K562 (cell line): Measurements from ENCODE around the gene XIRP2. TPM values are rescaled to one million over a fixed set of nuclear protein-coding genes. Genes with fewer than 3 reads are reported as not detected.

Source experiments
- ATAC-seq: fragments of 200-7000 bp; cut with Tn5 transposase; 3 replicates; pipeline ENCODE4 v1.9.1; 2020; ENCODE audit warnings: moderate library complexity
- BruUV-seq: library from RNA; stranded (reverse); fragments of 400-500 nt; replicated peaks from 2 replicates; lab custom pipeline; 2021; lab: Mats Ljungman, UMichigan
- CTCF ChIA-PET: fragments of 300-600 bp; formaldehyde crosslinking; extraction: SDS; loops from one replicate; lab custom pipeline; 2021; ENCODE audit warnings: low intra/inter-chr PET ratio; lab: Yijun Ruan, JAX
- POLR2A ChIA-PET: fragments of 300-600, 350-650 bp; sonication (Branson Sonifier 250); formaldehyde crosslinking; extraction: SDS; loops from one replicate; lab custom pipeline; 2021; ENCODE audit warnings: antibody characterized with exemption, inconsistent platforms; lab: Yijun Ruan, JAX
- DNase-seq, 4 experiments: peaks; one replicate each; pipeline versions ENCODE4 v3.0.0 to v3.0.0-alpha.2; 2011 to 2018; ENCODE audit warnings: low spot score in 3 of 4, mixed read lengths in 3 of 4; ENCODE audit errors: extremely low read depth in 1 of 4
- FAIRE-seq: peaks from 2 replicates; lab custom pipeline; 2011; peaks lifted over from hg19 to GRCh38; lab: Jason Lieb, UNC
- H2AFZ ChIP-seq: 2 replicates; pipeline ENCODE4 v1.6.0; 2011; ENCODE audit warnings: low read depth, low read length, control low read depth, inconsistent platforms
- H3K27ac ChIP-seq: fragments of 200-600 bp; 3 replicates; pipeline ENCODE4 v1.8.0; 2011; ENCODE audit warnings: low read depth, mild to moderate bottlenecking, control low read depth, inconsistent platforms, low read length, moderate library complexity, mixed read lengths; ENCODE audit errors: extremely low read depth
- H3K27me3 ChIP-seq, 2 experiments: fragments of 300-600 bp in 1 of 2; 2 replicates in 1 of 2; 3 replicates in 1 of 2; pipeline versions ENCODE4 v1.6.0 to v1.8.0; 2011; ENCODE audit warnings: inconsistent platforms in 2 of 2, low read length in 2 of 2, mild to moderate bottlenecking in 1 of 2, mixed read lengths in 1 of 2, moderate library complexity in 1 of 2; ENCODE audit not compliant: control insufficient read depth in 2 of 2, insufficient read depth in 2 of 2
- H3K36me3 ChIP-seq: fragments of 300-600 bp; 3 replicates; pipeline ENCODE4 v1.8.0; 2011; ENCODE audit warnings: mild to moderate bottlenecking, low read length, inconsistent platforms; ENCODE audit not compliant: control insufficient read depth, insufficient read depth
- H3K4me1 ChIP-seq, 2 experiments: fragments of 200-600 bp in 1 of 2; replicated peaks in 1 of 2; 2 replicates in 1 of 2; 3 replicates in 1 of 2; pipeline versions ENCODE4 v1.5.1 to v1.8.0; 2011; ENCODE audit warnings: inconsistent platforms in 2 of 2, low read length in 2 of 2, mild to moderate bottlenecking in 1 of 2, mixed read lengths in 1 of 2, moderate library complexity in 1 of 2; ENCODE audit not compliant: control insufficient read depth in 2 of 2, insufficient read depth in 2 of 2
- H3K4me2 ChIP-seq: 2 replicates; pipeline ENCODE4 v1.6.1; 2011; ENCODE audit warnings: low read length, control low read depth, inconsistent platforms, mixed read lengths; ENCODE audit not compliant: insufficient read depth
- H3K4me3 ChIP-seq: fragments of 200-600 bp; sonication (generic), shearing (Covaris generic); 2 replicates; pipeline ENCODE4 v1.5.1; 2016; ENCODE audit warnings: control low read depth, inconsistent platforms
- H3K79me2 ChIP-seq: fragments of 200-600 bp; 3 replicates; pipeline ENCODE4 v1.8.0; 2011; ENCODE audit warnings: low read length, inconsistent platforms; ENCODE audit not compliant: control insufficient read depth, insufficient read depth
- H3K9ac ChIP-seq, 2 experiments: 2 replicates each; pipeline versions ENCODE4 v1.6.0 to v1.6.1; 2011; ENCODE audit warnings: low read depth in 2 of 2, low read length in 2 of 2, control low read depth in 1 of 2, inconsistent platforms in 1 of 2, mild to moderate bottlenecking in 1 of 2, mixed read lengths in 1 of 2; ENCODE audit not compliant: insufficient read depth in 1 of 2
- H3K9me1 ChIP-seq: one replicate; pipeline ENCODE4 v1.6.0; 2011; ENCODE audit warnings: inconsistent platforms, mild to moderate bottlenecking, low read length, moderate library complexity; ENCODE audit not compliant: control insufficient read depth, insufficient read depth
- H3K9me3 ChIP-seq: replicated peaks from 2 replicates; pipeline ENCODE4 v1.5.1; 2011; ENCODE audit warnings: low read depth, low read length, inconsistent platforms; ENCODE audit not compliant: control insufficient read depth, insufficient read depth
- H4K20me1 ChIP-seq: replicated peaks from 2 replicates; pipeline ENCODE4 v1.6.1; 2011; ENCODE audit warnings: low read length, inconsistent platforms, mixed read lengths; ENCODE audit not compliant: control insufficient read depth, insufficient read depth
- CHD1 ChIP-seq: fragments of 200-600 bp; sonication (generic); IDR thresholded peaks from one replicate; pipeline ENCODE4 v1.6.1; 2012; ENCODE audit warnings: mild to moderate bottlenecking, moderate library complexity, low read length, inconsistent platforms
- E2F1 ChIP-seq: sonication (generic); formaldehyde crosslinking; IDR thresholded peaks from 2 replicates; pipeline ENCODE4 v1.8.1; 2023; ENCODE audit warnings: mild to moderate bottlenecking, missing genetic modification reagents, moderate library complexity
- ELF4 ChIP-seq: fragments of 450-650 bp; formaldehyde crosslinking; IDR thresholded peaks from 2 replicates; pipeline ENCODE4 v1.4.0; 2022; ENCODE audit warnings: missing genetic modification characterization
- PTBP1 ChIP-seq: fragments of 200-400 bp; formaldehyde crosslinking; IDR thresholded peaks from 2 replicates; pipeline ENCODE4 v1.6.1; 2017; ENCODE audit warnings: low read depth, low read length
- TAF7 ChIP-seq: fragments of 450-650 bp; IDR thresholded peaks from 2 replicates; pipeline ENCODE4 v1.6.1; 2016; ENCODE audit warnings: missing genetic modification characterization, missing compliant biosample characterization
- TCF7 ChIP-seq: sonication (generic); IDR thresholded peaks from 2 replicates; pipeline ENCODE4 v1.6.1; 2016; ENCODE audit warnings: antibody characterized with exemption, borderline replicate concordance
- ZNF263 ChIP-seq: sonication (generic); formaldehyde crosslinking; IDR thresholded peaks from 2 replicates; pipeline ENCODE4 v1.8.0; 2022; ENCODE audit warnings: mild to moderate bottlenecking, missing genetic modification reagents, borderline replicate concordance
- WGBS: fragments of 100-300 bp; shearing (Covaris generic); methylation state at CpG from one replicate; pipeline ENCODE4 v1.1.6; 2016; ENCODE audit warnings: low coverage, mixed read lengths; ENCODE audit not compliant: insufficient coverage; ENCODE audit errors: missing lambda C conversion rate; 5-methylcytosine and 5-hydroxymethylcytosine counted together
- in situ Hi-C: fragments of 300-500 bp; cut with MboI; formaldehyde crosslinking; loops from 4 replicates; pipeline ENCODE4 v1.15.0; 2018; ENCODE audit warnings: inconsistent platforms, mixed read lengths
- intact Hi-C: fragments of 100-400 bp; cut with micrococcal nuclease; formaldehyde crosslinking; loops from 2 replicates; pipeline ENCODE4 v1.14.2; 2022
- polyA plus RNA-seq, 8 experiments: library from polyadenylated mRNA; depleted of rRNA in 4 of 8; stranded (reverse) in 5 of 8; unstranded in 3 of 8; fragments of >200 nt; fragmentation: Nextera tagmentation in 2 of 8; fragmentation: Illumina TruSeq in 1 of 8; extraction: Ambion mirVana in 2 of 8; extraction: Trizol in 1 of 8; gene quantifications; 2 replicates each; pipeline versions ENCODE4 v1.2.1 to v1.2.3, GENCODE V29; 2011 to 2014; ENCODE audit warnings: inconsistent platforms in 1 of 8, missing spikeins in 1 of 8
- total RNA-seq, 7 experiments: library from RNA; depleted of rRNA in 6 of 7; stranded (reverse); fragments of >200 nt in 6 of 7; fragmentation: Illumina TruSeq in 2 of 7; extraction: Trizol in 2 of 7; gene quantifications; 2 replicates each; pipeline versions ENCODE4 v1.2.1 to v1.2.3, GENCODE V29; 2011 to 2021; ENCODE audit warnings: low replicate concordance in 1 of 7
- TF ChIP-seq, protein P1 (sequence below): fragments of 450-650 bp; IDR thresholded peaks from 2 replicates; pipeline ENCODE4 v1.6.1; 2017; ENCODE audit warnings: antibody characterized with exemption, mild to moderate bottlenecking
- TF ChIP-seq, protein P2 (sequence below), 2 experiments: fragments of 450-650 bp; IDR thresholded peaks; 2 replicates each; pipeline ENCODE4 v1.6.1; 2018; ENCODE audit warnings: mild to moderate bottlenecking in 2 of 2, low read depth in 1 of 2; ENCODE audit not compliant: partially characterized antibody in 2 of 2
- TF ChIP-seq, protein P3 (sequence below): IDR thresholded peaks from 2 replicates; pipeline ENCODE4 v1.6.1; 2011; ENCODE audit not compliant: insufficient read length; ENCODE audit errors: extremely low read depth

Gene XIRP2
- total and polyA plus RNA-seq, 9 of the 15 experiments (the other 6 are each of a cell fraction or from before 2014, with no cell fraction given) = 0.04 to 0.10 (median 0.04) TPM; not detected in 2

DNA sequence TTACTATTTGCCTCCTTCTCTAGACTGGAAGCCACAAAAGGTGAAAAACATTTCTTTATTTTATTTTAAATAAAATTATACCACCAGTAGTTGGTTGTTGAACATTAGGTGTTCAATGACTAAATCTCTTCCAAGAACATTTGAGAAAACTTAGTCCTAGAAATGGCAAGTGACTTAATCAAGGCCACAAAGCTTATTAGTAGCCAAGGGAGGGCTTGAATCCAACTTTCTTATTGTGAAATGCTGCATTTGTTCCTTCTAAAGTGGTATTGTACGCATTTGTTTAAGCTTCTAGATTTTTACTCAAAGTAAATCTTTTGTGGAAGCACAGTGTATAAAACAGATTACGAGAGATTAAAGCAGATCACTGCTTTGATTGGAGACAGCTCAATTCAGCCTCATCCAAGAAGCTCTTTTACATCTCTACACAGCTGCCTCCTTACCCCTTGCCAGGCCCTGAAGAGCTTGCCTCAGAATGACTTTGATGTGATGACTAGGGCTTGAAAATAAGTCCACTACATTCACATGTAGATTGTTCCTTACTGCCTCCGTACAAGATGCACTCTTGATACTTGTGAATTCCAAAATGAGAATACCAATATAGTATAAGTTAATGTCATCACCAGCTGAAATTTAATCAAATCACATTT, 244.8 kb downstream of the XIRP2 start:
- intact Hi-C loops = no loop called here
- H3K27ac ChIP-seq = no peak overlapping the region
- no peak for FAIRE-seq
- H3K4me1 ChIP-seq = no peaks in the 10 kb centered on the region
- in situ Hi-C loops = no loop called here
- ChIA-PET CTCF (no interaction called here), POLR2A (no interaction called here)
- H2AFZ ChIP-seq = no peak overlapping the region
- H3K36me3 ChIP-seq = no peaks in the 10 kb centered on the region
- H3K9ac ChIP-seq = no peak overlapping the region
- no TSS peak for BruUV-seq
- 2% methylated on average over 3 of the region's 3 CpGs for WGBS
- H3K27me3 ChIP-seq = no peaks in the 10 kb centered on the region
- H3K9me1 ChIP-seq = no peaks in the 10 kb centered on the region
- H4K20me1 ChIP-seq = no peaks in the 10 kb centered on the region
- no peaks in the 10 kb centered on the region for H3K9me3 ChIP-seq
- H3K4me3 ChIP-seq = no peak overlapping the region
- no peak for DNase-seq
- H3K4me2 ChIP-seq = no peak overlapping the region
- ATAC-seq = no peak
- no peaks in the 10 kb centered on the region for H3K79me2 ChIP-seq
- no peak for TF ChIP-seq ZNF263 (CRISPR knock-in tag)
- no peak for TF ChIP-seq CHD1
- TF ChIP-seq, protein P1, sequence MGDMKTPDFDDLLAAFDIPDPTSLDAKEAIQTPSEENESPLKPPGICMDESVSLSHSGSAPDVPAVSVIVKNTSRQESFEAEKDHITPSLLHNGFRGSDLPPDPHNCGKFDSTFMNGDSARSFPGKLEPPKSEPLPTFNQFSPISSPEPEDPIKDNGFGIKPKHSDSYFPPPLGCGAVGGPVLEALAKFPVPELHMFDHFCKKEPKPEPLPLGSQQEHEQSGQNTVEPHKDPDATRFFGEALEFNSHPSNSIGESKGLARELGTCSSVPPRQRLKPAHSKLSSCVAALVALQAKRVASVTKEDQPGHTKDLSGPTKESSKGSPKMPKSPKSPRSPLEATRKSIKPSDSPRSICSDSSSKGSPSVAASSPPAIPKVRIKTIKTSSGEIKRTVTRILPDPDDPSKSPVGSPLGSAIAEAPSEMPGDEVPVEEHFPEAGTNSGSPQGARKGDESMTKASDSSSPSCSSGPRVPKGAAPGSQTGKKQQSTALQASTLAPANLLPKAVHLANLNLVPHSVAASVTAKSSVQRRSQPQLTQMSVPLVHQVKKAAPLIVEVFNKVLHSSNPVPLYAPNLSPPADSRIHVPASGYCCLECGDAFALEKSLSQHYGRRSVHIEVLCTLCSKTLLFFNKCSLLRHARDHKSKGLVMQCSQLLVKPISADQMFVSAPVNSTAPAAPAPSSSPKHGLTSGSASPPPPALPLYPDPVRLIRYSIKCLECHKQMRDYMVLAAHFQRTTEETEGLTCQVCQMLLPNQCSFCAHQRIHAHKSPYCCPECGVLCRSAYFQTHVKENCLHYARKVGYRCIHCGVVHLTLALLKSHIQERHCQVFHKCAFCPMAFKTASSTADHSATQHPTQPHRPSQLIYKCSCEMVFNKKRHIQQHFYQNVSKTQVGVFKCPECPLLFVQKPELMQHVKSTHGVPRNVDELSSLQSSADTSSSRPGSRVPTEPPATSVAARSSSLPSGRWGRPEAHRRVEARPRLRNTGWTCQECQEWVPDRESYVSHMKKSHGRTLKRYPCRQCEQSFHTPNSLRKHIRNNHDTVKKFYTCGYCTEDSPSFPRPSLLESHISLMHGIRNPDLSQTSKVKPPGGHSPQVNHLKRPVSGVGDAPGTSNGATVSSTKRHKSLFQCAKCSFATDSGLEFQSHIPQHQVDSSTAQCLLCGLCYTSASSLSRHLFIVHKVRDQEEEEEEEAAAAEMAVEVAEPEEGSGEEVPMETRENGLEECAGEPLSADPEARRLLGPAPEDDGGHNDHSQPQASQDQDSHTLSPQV = no peak
- TF ChIP-seq, protein P2, sequence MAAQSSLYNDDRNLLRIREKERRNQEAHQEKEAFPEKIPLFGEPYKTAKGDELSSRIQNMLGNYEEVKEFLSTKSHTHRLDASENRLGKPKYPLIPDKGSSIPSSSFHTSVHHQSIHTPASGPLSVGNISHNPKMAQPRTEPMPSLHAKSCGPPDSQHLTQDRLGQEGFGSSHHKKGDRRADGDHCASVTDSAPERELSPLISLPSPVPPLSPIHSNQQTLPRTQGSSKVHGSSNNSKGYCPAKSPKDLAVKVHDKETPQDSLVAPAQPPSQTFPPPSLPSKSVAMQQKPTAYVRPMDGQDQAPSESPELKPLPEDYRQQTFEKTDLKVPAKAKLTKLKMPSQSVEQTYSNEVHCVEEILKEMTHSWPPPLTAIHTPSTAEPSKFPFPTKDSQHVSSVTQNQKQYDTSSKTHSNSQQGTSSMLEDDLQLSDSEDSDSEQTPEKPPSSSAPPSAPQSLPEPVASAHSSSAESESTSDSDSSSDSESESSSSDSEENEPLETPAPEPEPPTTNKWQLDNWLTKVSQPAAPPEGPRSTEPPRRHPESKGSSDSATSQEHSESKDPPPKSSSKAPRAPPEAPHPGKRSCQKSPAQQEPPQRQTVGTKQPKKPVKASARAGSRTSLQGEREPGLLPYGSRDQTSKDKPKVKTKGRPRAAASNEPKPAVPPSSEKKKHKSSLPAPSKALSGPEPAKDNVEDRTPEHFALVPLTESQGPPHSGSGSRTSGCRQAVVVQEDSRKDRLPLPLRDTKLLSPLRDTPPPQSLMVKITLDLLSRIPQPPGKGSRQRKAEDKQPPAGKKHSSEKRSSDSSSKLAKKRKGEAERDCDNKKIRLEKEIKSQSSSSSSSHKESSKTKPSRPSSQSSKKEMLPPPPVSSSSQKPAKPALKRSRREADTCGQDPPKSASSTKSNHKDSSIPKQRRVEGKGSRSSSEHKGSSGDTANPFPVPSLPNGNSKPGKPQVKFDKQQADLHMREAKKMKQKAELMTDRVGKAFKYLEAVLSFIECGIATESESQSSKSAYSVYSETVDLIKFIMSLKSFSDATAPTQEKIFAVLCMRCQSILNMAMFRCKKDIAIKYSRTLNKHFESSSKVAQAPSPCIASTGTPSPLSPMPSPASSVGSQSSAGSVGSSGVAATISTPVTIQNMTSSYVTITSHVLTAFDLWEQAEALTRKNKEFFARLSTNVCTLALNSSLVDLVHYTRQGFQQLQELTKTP (IDR thresholded peaks at IDR 0.05; ENCODE audit: low read depth in 1 of 2, partially characterized antibody in 2 of 2) = no peak
- TF ChIP-seq ELF4 (CRISPR knock-in tag) = no peak
- TF ChIP-seq, protein P3, sequence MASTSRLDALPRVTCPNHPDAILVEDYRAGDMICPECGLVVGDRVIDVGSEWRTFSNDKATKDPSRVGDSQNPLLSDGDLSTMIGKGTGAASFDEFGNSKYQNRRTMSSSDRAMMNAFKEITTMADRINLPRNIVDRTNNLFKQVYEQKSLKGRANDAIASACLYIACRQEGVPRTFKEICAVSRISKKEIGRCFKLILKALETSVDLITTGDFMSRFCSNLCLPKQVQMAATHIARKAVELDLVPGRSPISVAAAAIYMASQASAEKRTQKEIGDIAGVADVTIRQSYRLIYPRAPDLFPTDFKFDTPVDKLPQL = no peak
- no peak for TF ChIP-seq E2F1 (CRISPR knock-in tag)
- TF ChIP-seq PTBP1 = no peak
- no peak for TF ChIP-seq TAF7 (tag)
- TF ChIP-seq TCF7 = no peak
